HEK293T (cell line): ENCODE measurements around the gene KLHDC7B.
"Not testable (repeated sequence)": the region's sequence is repeated elsewhere in the genome, so short reads cannot be mapped to it uniquely, and the experiment has no call there.

ENCODE experiments used
- ARNT ChIP-seq: fragments of 450-650 bp; IDR thresholded peaks from 2 replicates; pipeline ENCODE4 v1.6.1; 2017; ENCODE audit warnings: mild to moderate bottlenecking
- CTBP1 ChIP-seq: fragments of 450-650 bp; IDR thresholded peaks from 2 replicates; pipeline ENCODE4 v1.6.1; 2016; ENCODE audit warnings: borderline replicate concordance
- FOXA1 ChIP-seq: fragments of 450-650 bp; IDR thresholded peaks from 2 replicates; pipeline ENCODE4 v1.6.1; 2016; ENCODE audit warnings: mild to moderate bottlenecking
- FOXK2 ChIP-seq: fragments of 450-650 bp; IDR thresholded peaks from 2 replicates; pipeline ENCODE4 v1.6.1; 2016; ENCODE audit warnings: mild to moderate bottlenecking
- FOXM1 ChIP-seq: fragments of 450-650 bp; IDR thresholded peaks from 2 replicates; pipeline ENCODE4 v1.6.1; 2017; ENCODE audit warnings: mild to moderate bottlenecking, borderline replicate concordance
- L3MBTL2 ChIP-seq: fragments of 450-650 bp; conservative IDR thresholded peaks from 2 replicates; pipeline ENCODE4 v1.6.1; 2016; ENCODE audit warnings: mild to moderate bottlenecking
- SP1 ChIP-seq: fragments of 450-650 bp; IDR thresholded peaks from 2 replicates; pipeline ENCODE4 v1.6.1; 2017
- SUZ12 ChIP-seq: fragments of 450-650 bp; IDR thresholded peaks from 2 replicates; pipeline ENCODE4 v1.6.1; 2016; ENCODE audit warnings: mild to moderate bottlenecking
- TF ChIP-seq, protein P1 (sequence below): fragments of 450-650 bp; IDR thresholded peaks from 2 replicates; pipeline ENCODE4 v1.6.1; 2016

- TF ChIP-seq ARNT, SUZ12, FOXA1, FOXM1, SP1, L3MBTL2, FOXK2, CTBP1: not testable (repeated sequence)
- TF ChIP-seq, protein P1, sequence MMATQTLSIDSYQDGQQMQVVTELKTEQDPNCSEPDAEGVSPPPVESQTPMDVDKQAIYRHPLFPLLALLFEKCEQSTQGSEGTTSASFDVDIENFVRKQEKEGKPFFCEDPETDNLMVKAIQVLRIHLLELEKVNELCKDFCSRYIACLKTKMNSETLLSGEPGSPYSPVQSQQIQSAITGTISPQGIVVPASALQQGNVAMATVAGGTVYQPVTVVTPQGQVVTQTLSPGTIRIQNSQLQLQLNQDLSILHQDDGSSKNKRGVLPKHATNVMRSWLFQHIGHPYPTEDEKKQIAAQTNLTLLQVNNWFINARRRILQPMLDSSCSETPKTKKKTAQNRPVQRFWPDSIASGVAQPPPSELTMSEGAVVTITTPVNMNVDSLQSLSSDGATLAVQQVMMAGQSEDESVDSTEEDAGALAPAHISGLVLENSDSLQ, result not testable (repeated sequence)
These were observed 4.1 kb upstream of the KLHDC7B start for GRCh38 chr22:50541667-50542026.
